HEK293 (cell line): ENCODE results near the gene TGDS.

ENCODE experiments used
- CTCF ChIP-seq: fragments of 450-650 bp; formaldehyde crosslinking; IDR thresholded peaks from 2 replicates; pipeline ENCODE4 v1.5.1; 2016; ENCODE audit warnings: missing biosample characterization, missing genetic modification characterization
- GLI2 ChIP-seq: fragments of 450-650 bp; formaldehyde crosslinking; IDR thresholded peaks from 2 replicates; pipeline ENCODE4; 2017; ENCODE audit warnings: missing biosample characterization, missing genetic modification characterization, low read depth, borderline replicate concordance
- PBX3 ChIP-seq: sonication (generic); formaldehyde crosslinking; IDR thresholded peaks from 2 replicates; pipeline ENCODE4 v1.8.1; 2022; ENCODE audit warnings: mild to moderate bottlenecking, moderate library complexity, missing genetic modification reagents
- REST ChIP-seq: fragments of 450-650 bp; formaldehyde crosslinking; IDR thresholded peaks from 2 replicates; pipeline ENCODE4 v1.5.1; 2016; ENCODE audit warnings: missing biosample characterization, missing genetic modification characterization
- ZBTB49 ChIP-seq: fragments of 450-650 bp; formaldehyde crosslinking; IDR thresholded peaks from 2 replicates; pipeline ENCODE4 v1.5.1; 2016; ENCODE audit warnings: missing biosample characterization, missing genetic modification characterization, low read depth
- ZBTB6 ChIP-seq: fragments of 450-650 bp; formaldehyde crosslinking; IDR thresholded peaks from 2 replicates; pipeline ENCODE4 v1.5.1; 2017; ENCODE audit warnings: missing biosample characterization, missing genetic modification characterization
- ZNF174 ChIP-seq: fragments of 450-650 bp; formaldehyde crosslinking; IDR thresholded peaks from 2 replicates; pipeline ENCODE4 v1.5.0; 2017; ENCODE audit warnings: missing biosample characterization, mild to moderate bottlenecking, missing genetic modification characterization
- ZNF26 ChIP-seq: fragments of 450-650 bp; formaldehyde crosslinking; IDR thresholded peaks from 2 replicates; pipeline ENCODE4 v1.5.1; 2016; ENCODE audit warnings: missing biosample characterization, missing genetic modification characterization
- ZNF580 ChIP-seq: fragments of 450-650 bp; formaldehyde crosslinking; IDR thresholded peaks from 2 replicates; pipeline ENCODE4 v1.5.1; 2016; ENCODE audit warnings: missing biosample characterization, missing genetic modification characterization

- TF ChIP-seq ZNF580 (tag by site-specific recombination) (no peak), ZNF174 (tag by site-specific recombination) (no peak), ZNF26 (tag by site-specific recombination) (no peak), CTCF (tag by site-specific recombination) (no peak), REST (tag by site-specific recombination) (no peak), PBX3 (no peak), ZBTB49 (tag by site-specific recombination) (no peak), GLI2 (tag by site-specific recombination) (no peak), ZBTB6 (tag by site-specific recombination) (no peak)
These were observed 16.1 kb upstream of the TGDS start for GRCh38 chr13:94612050-94612449.
